Measurements from ENCODE around the gene REEP6. TPM values are rescaled to one million over a fixed set of nuclear protein-coding genes. Genes with fewer than 3 reads are reported as not detected.
A peak's percentile ranks its signal among the peaks of the same experiment; 100 is the strongest.

The REEP6 gene
- total and polyA plus RNA-seq, 2 of the 4 experiments (the other 2 are of a cell fraction): 1.3 to 2.2 TPM

GRCh38 chr19:1513499-1514294, 22.7 kb downstream of the REEP6 start:
- Histone ChIP-seq H3K27me3 (ENCODE audit: control insufficient read depth, insufficient read depth, low read length) (no peaks in the 10 kb centered on the region; the same call in 1 of the 2 replicates), H3K4me2 (ENCODE audit: low read depth, low read length) (peak overlapping the region; percentile 53; the same call in 1 of the 2 replicates), H4K5ac (ENCODE audit: low read depth, low read length) (peak overlapping the region; percentile 41; the same call in 1 of the 2 replicates), H3K9ac (ENCODE audit: low read depth, low read length) (peak overlapping the region; percentile 71), H2AK9ac (replicated peaks; ENCODE audit: low read depth, low read length, poor library complexity) (peak overlapping the region; percentile 91), H3K9me1 (ENCODE audit: insufficient read depth, low read length) (no peaks in the 10 kb centered on the region), H3K27ac (ENCODE audit: insufficient read depth, low read length) (peak overlapping the region; percentile 83), H2AK5ac (ENCODE audit: low read depth, low read length) (peak overlapping the region; percentile 50), H3K14ac (replicated peaks; ENCODE audit: low read depth, low read length) (no peak overlapping the region; the same call in 1 of the 2 replicates), H3K56ac (ENCODE audit: extremely low read depth, insufficient read depth, low read length) (peak overlapping the region; percentile 41; the same call in 1 of the 2 replicates), H3K4me3 (ENCODE audit: insufficient read depth, low read depth, low read length) (peak overlapping the region; percentile 98), H3K4me1 (ENCODE audit: control insufficient read depth, insufficient read depth, low read length) (peaks cover 4% of the 10 kb centered on the region; the same call in 1 of the 2 replicates), H4K20me1 (ENCODE audit: insufficient read depth, low read length) (peaks cover 6% of the 10 kb centered on the region; the same call in 1 of the 2 replicates), H2AFZ (replicated peaks; ENCODE audit: low read length, poor library complexity) (peak overlapping the region; percentile 90), H3K36me3 (ENCODE audit: control insufficient read depth, insufficient read depth, low read length) (peaks cover 5% of the 10 kb centered on the region; the same call in 1 of the 2 replicates), H2BK120ac (ENCODE audit: low read depth, low read length) (peak overlapping the region; percentile 19; the same call in 1 of the 2 replicates), H4K8ac (ENCODE audit: low read depth in 2 of 2, low read length in 2 of 2) (peak overlapping the region in 1 of 2 experiments; percentile 69; a peak in 2 of 4 replicates), H3K9me3 (ENCODE audit: control insufficient read depth, insufficient read depth, low read length) (peaks cover 2% of the 10 kb centered on the region; the same call in 1 of the 2 replicates), H3K23ac (ENCODE audit: low read depth, low read length) (no peak overlapping the region), H2BK15ac (ENCODE audit: low read depth, low read length) (no peak overlapping the region), H3K79me1 (ENCODE audit: low read depth in 1 of 2, low read length in 2 of 2) (peaks cover 4 to 15% of the 10 kb centered on the region in 2 experiments; a peak in 1 of 4 replicates), H2BK5ac (ENCODE audit: low read depth, low read length, poor library complexity, severe bottlenecking) (peak overlapping the region; percentile 63), H2BK20ac (ENCODE audit: low read depth, low read length) (no peak overlapping the region), H3K4ac (ENCODE audit: low read depth, low read length) (peak overlapping the region; percentile 64), H3K18ac (ENCODE audit: low read depth, low read length) (peak overlapping the region; percentile 46; the same call in 1 of the 2 replicates), H4K91ac (ENCODE audit: insufficient read depth, low read depth, low read length) (peak overlapping the region; percentile 62; the same call in 1 of the 2 replicates)
- whole genome bisulfite sequencing, 2 experiments (ENCODE audit: extremely low coverage in 2 of 2, insufficient read length in 1 of 2): 15% methylated on average over 23 of the region's 52 CpGs; no CpG with 5 or more reads in 1 of the 2 experiments
- DNase-seq (peak; percentile 53), ATAC-seq (ENCODE audit: low read depth) (peak; percentile 67)
- POLR2A ChIA-PET (ENCODE audit: unreplicated experiment): no interaction called here
- no TSS peak for BruUV-seq (replicated peaks)
- intact Hi-C loops (cut with micrococcal nuclease) (no loop called here), dilution Hi-C loops (cut with HindIII; ENCODE audit: low sequenced_read_pairs, unreplicated experiment) (no loop called here), in situ Hi-C loops (cut with MboI; ENCODE audit: low sequenced_read_pairs) (no loop called here)
- CTCF ChIA-PET: no interaction called here
- no peak for TF ChIP-seq USF2 (IDR thresholded peaks at IDR 0.05; ENCODE audit: low read depth, low read length)
- peak; percentile 49 for TF ChIP-seq RAD21 (IDR thresholded peaks at IDR 0.05; ENCODE audit: low read length)
- no peak for TF ChIP-seq CHD1 (IDR thresholded peaks at IDR 0.05; ENCODE audit: low read depth, low read length)
- no peak for TF ChIP-seq ELK1 (IDR thresholded peaks at IDR 0.05; ENCODE audit: borderline replicate concordance, low read depth, low read length)
- TF ChIP-seq BHLHE40 (IDR thresholded peaks at IDR 0.05; ENCODE audit: low read depth, low read length): no peak
- no peak for TF ChIP-seq MXI1 (IDR thresholded peaks at IDR 0.05; ENCODE audit: borderline replicate concordance, low read depth, low read length)
- TF ChIP-seq RFX5 (IDR thresholded peaks at IDR 0.05; ENCODE audit: low read depth, low read length): no peak
- no peak for TF ChIP-seq MAFK (IDR thresholded peaks at IDR 0.05; ENCODE audit: low read depth, low read length)
- no peak for TF ChIP-seq CEBPB (IDR thresholded peaks at IDR 0.05; ENCODE audit: low read depth, low read length)
- no peak for TF ChIP-seq FOS (IDR thresholded peaks at IDR 0.05; ENCODE audit: low read depth, low read length)
- no peak for TF ChIP-seq POLR2A (IDR thresholded peaks at IDR 0.05; ENCODE audit: low read depth, low read length)
- TF ChIP-seq SMC3 (IDR thresholded peaks at IDR 0.05; ENCODE audit: low read depth, low read length): peak; percentile 44
- no peak for TF ChIP-seq RCOR1 (IDR thresholded peaks at IDR 0.05; ENCODE audit: insufficient replicate concordance, low read length)
- peak; percentile 82 for TF ChIP-seq CTCF (conservative IDR thresholded peaks at IDR 0.05; ENCODE audit: low read depth, low read length)
